Left ventricle myocardium inferior (tissue), 1 donor: ENCODE measurements around the gene HIGD1B. TPM values are rescaled to one million over a fixed set of nuclear protein-coding genes. Genes with fewer than 3 reads are reported as not detected.
"Not testable (repeated sequence)": the region's sequence is repeated elsewhere in the genome, so short reads cannot be mapped to it uniquely, and the experiment has no call there.

Experiments
- DNase-seq: peaks from one replicate; pipeline ENCODE4 v3.0.0-alpha.2; 2020
- H3K27ac ChIP-seq: fragments of 200-600 bp; replicated peaks from 2 replicates; pipeline ENCODE4 v1.8.0; 2021
- H3K27me3 ChIP-seq: fragments of 200-600 bp; 2 replicates; pipeline ENCODE4 v1.8.0; 2021; ENCODE audit warnings: low read depth
- H3K36me3 ChIP-seq: fragments of 200-600 bp; 2 replicates; pipeline ENCODE4 v1.8.0; 2021
- H3K4me1 ChIP-seq: fragments of 200-600 bp; 2 replicates; pipeline ENCODE4 v1.8.0; 2021
- H3K4me3 ChIP-seq: fragments of 200-600 bp; 2 replicates; pipeline ENCODE4 v1.8.0; 2021; ENCODE audit warnings: mild to moderate bottlenecking, moderate library complexity
- H3K9me3 ChIP-seq: fragments of 200-600 bp; replicated peaks from 2 replicates; pipeline ENCODE4 v1.8.0; 2021
- CTCF ChIP-seq: fragments of 200-600 bp; IDR thresholded peaks from 2 replicates; pipeline ENCODE4 v1.8.0; 2021; ENCODE audit warnings: antibody characterized with exemption, mild to moderate bottlenecking, borderline replicate concordance
- intact Hi-C: fragments of 100-400 bp; cut with micrococcal nuclease; formaldehyde crosslinking; loops from one replicate; pipeline ENCODE4 v1.11.0; 2022
- total RNA-seq: library from RNA; stranded (reverse); fragmentation: NEBNext Ultra II Directional; extraction: Animal tissue kit (Norgen Biotek cat#: 25700); gene quantifications from one replicate; pipeline ENCODE4 v1.2.1, GENCODE V29; 2021
- donor health status: DM: no; HTN: yes; CAD: no; lungs with severe emphysema.

The HIGD1B gene
- total RNA-seq, 1 donor from 2014 or later: 18.3 TPM

GRCh38 chr17:44807817-44808155, 39.9 kb upstream of the HIGD1B start:
- Histone ChIP-seq H3K27me3 (no peaks in the 10 kb centered on the region), H3K9me3 (no peaks in the 10 kb centered on the region), H3K4me3 (no peak overlapping the region), H3K27ac (no peak overlapping the region), H3K36me3 (peaks cover 27% of the 10 kb centered on the region), H3K4me1 (peaks cover 39% of the 10 kb centered on the region)
- TF ChIP-seq CTCF: no peak
- intact Hi-C loops: no loop called here
- DNase-seq: no peak

GRCh38 chr17:44808156-44808555, 39.5 kb upstream of the HIGD1B start:
- Histone ChIP-seq H3K4me1 (peaks cover 39% of the 10 kb centered on the region), H3K9me3 (no peaks in the 10 kb centered on the region), H3K4me3 (no peak overlapping the region), H3K27ac (no peak overlapping the region), H3K27me3 (no peaks in the 10 kb centered on the region), H3K36me3 (peaks cover 27% of the 10 kb centered on the region)
- intact Hi-C loops: no loop called here
- DNase-seq: no peak
- TF ChIP-seq CTCF: no peak

GRCh38 chr17:44808656-44809388, 38.9 kb upstream of the HIGD1B start:
- peaks cover 37% of the 10 kb centered on the region for H3K4me1 ChIP-seq
- H3K9me3 ChIP-seq, intact Hi-C loops, DNase-seq, H3K27ac ChIP-seq, H3K27me3 ChIP-seq, H3K4me3 ChIP-seq: not testable (repeated sequence)
- H3K36me3 ChIP-seq: peaks cover 27% of the 10 kb centered on the region

- H3K4me3 ChIP-seq: no peak overlapping the region
- peak overlapping the region; percentile 66 for H3K27ac ChIP-seq
- intact Hi-C loops: no loop called here
- H3K27me3 ChIP-seq: no peaks in the 10 kb centered on the region
- no peak for DNase-seq
- peaks cover 39% of the 10 kb centered on the region for H3K4me1 ChIP-seq
- TF ChIP-seq CTCF: no peak
- no peaks in the 10 kb centered on the region for H3K36me3 ChIP-seq
- no peaks in the 10 kb centered on the region for H3K9me3 ChIP-seq
Observed at GRCh38 chr17:44812263-44812662, 35.4 kb upstream of the HIGD1B start.

- H3K9me3 ChIP-seq, intact Hi-C loops, H3K36me3 ChIP-seq, H3K27me3 ChIP-seq, H3K4me3 ChIP-seq, H3K27ac ChIP-seq, DNase-seq: not testable (repeated sequence)
- peaks cover 51% of the 10 kb centered on the region for H3K4me1 ChIP-seq
Observed at GRCh38 chr17:44818508-44818907, 29.2 kb upstream of the HIGD1B start.

GRCh38 chr17:44820631-44821212, 27.0 kb upstream of the HIGD1B start:
- H3K27ac ChIP-seq: peak overlapping the region; percentile 37
- DNase-seq: no peak
- no peaks in the 10 kb centered on the region for H3K27me3 ChIP-seq
- peaks cover 35% of the 10 kb centered on the region for H3K4me1 ChIP-seq
- no peak for TF ChIP-seq CTCF
- intact Hi-C loops: no loop called here
- no peaks in the 10 kb centered on the region for H3K36me3 ChIP-seq
- H3K9me3 ChIP-seq: no peaks in the 10 kb centered on the region
- no peak overlapping the region for H3K4me3 ChIP-seq

GRCh38 chr17:44825236-44825635, 22.4 kb upstream of the HIGD1B start:
- Histone ChIP-seq H3K4me1 (peaks cover 66% of the 10 kb centered on the region), H3K27ac (peak overlapping the region; percentile 94), H3K27me3 (peaks cover 23% of the 10 kb centered on the region)
- intact Hi-C loops: loop anchor here (5.0 kb wide), 1 partner anchor 38 kb away; no protein-coding TSS in a partner anchor
- H3K9me3 ChIP-seq, DNase-seq, H3K36me3 ChIP-seq, H3K4me3 ChIP-seq: not testable (repeated sequence)
